ENCODE data around the gene KCNQ1. TPM values are rescaled to one million over a fixed set of nuclear protein-coding genes. Genes with fewer than 3 reads are reported as not detected.
A peak's percentile ranks its signal among the peaks of the same experiment; 100 is the strongest.

The KCNQ1 gene
- total RNA-seq, 2 experiments from 2014 or later = 8.7 to 9.5 TPM

GRCh38 chr11:2534134-2534956 is 89.5 kb downstream of the KCNQ1 start:
- CTCF ChIA-PET = interaction anchor here (0.7 to 8.4 kb wide), 22 partner anchors 17 to 557 kb away, joined by 3 to 412 read pairs (median 10); partner anchors contain the start of genes C11orf21, CDKN1C, KCNQ1 and PHLDA2
- Mint-ChIP-seq H3K27me3 (no peaks in the 10 kb centered on the region), H3K4me1 (ENCODE audit: low read depth) (peaks cover 19% of the 10 kb centered on the region), H3K9me3 (no peaks in the 10 kb centered on the region), H3K4me3 (no peak overlapping the region), H3K36me3 (ENCODE audit: low read depth) (no peaks in the 10 kb centered on the region), H3K27ac (no peak overlapping the region)
- intact Hi-C loops (cut with micrococcal nuclease) = no loop called here
- no peak for ATAC-seq
- no peak for TF ChIP-seq CTCF (IDR thresholded peaks at IDR 0.05)
- DNase-seq = peak; percentile 33
- POLR2A ChIA-PET = interaction anchor here (0.9 to 3.2 kb wide), 4 partner anchors 107 to 357 kb away, joined by 3 to 26 read pairs (median 8); no protein-coding TSS in a partner anchor

- no peak for ATAC-seq
- no peak overlapping the region for H3K27ac Mint-ChIP-seq
- H3K27me3 Mint-ChIP-seq = no peaks in the 10 kb centered on the region
- ChIA-PET POLR2A (interaction anchor here (0.9 kb wide), 1 partner anchor 353 kb away, joined by 3 read pairs; no protein-coding TSS in a partner anchor), CTCF (interaction anchor here (2.8 to 8.4 kb wide), 3 partner anchors 112 to 395 kb away, joined by 23 to 412 read pairs (median 182); partner anchors contain the start of genes CDKN1C and PHLDA2)
- no peak for DNase-seq
- peaks cover 19% of the 10 kb centered on the region for H3K4me1 Mint-ChIP-seq (ENCODE audit: low read depth)
- TF ChIP-seq CTCF (IDR thresholded peaks at IDR 0.05) = no peak
- intact Hi-C loops (cut with micrococcal nuclease) = no loop called here
- H3K36me3 Mint-ChIP-seq (ENCODE audit: low read depth) = no peaks in the 10 kb centered on the region
- H3K9me3 Mint-ChIP-seq = no peaks in the 10 kb centered on the region
- no peak overlapping the region for H3K4me3 Mint-ChIP-seq
These were observed 90.3 kb downstream of the KCNQ1 start for GRCh38 chr11:2534957-2535672.

GRCh38 chr11:2535673-2536439 is 91.0 kb downstream of the KCNQ1 start:
- ATAC-seq (no peak), DNase-seq (no peak)
- no peak for TF ChIP-seq CTCF (IDR thresholded peaks at IDR 0.05)
- H3K9me3 Mint-ChIP-seq = no peaks in the 10 kb centered on the region
- no peaks in the 10 kb centered on the region for H3K27me3 Mint-ChIP-seq
- H3K27ac Mint-ChIP-seq = no peak overlapping the region
- peaks cover 19% of the 10 kb centered on the region for H3K4me1 Mint-ChIP-seq (ENCODE audit: low read depth)
- CTCF ChIA-PET = interaction anchor here (8.0 to 8.4 kb wide), 2 partner anchors 113 to 354 kb away, joined by 182 to 412 read pairs; partner anchors contain the start of gene CDKN1C
- H3K36me3 Mint-ChIP-seq (ENCODE audit: low read depth) = no peaks in the 10 kb centered on the region
- POLR2A ChIA-PET = no interaction called here
- no peak overlapping the region for H3K4me3 Mint-ChIP-seq
- intact Hi-C loops (cut with micrococcal nuclease) = no loop called here

GRCh38 chr11:2536440-2536989 is 91.7 kb downstream of the KCNQ1 start:
- H3K9me3 Mint-ChIP-seq = no peaks in the 10 kb centered on the region
- intact Hi-C loops (cut with micrococcal nuclease) = no loop called here
- H3K27ac Mint-ChIP-seq = no peak overlapping the region
- ChIA-PET CTCF (interaction anchor here (8.0 to 8.4 kb wide), 2 partner anchors 113 to 353 kb away, joined by 182 to 412 read pairs; partner anchors contain the start of gene CDKN1C), POLR2A (no interaction called here)
- no peak overlapping the region for H3K4me3 Mint-ChIP-seq
- DNase-seq (no peak), ATAC-seq (no peak)
- H3K36me3 Mint-ChIP-seq (ENCODE audit: low read depth) = no peaks in the 10 kb centered on the region
- peaks cover 19% of the 10 kb centered on the region for H3K4me1 Mint-ChIP-seq (ENCODE audit: low read depth)
- no peak for TF ChIP-seq CTCF (IDR thresholded peaks at IDR 0.05)
- no peaks in the 10 kb centered on the region for H3K27me3 Mint-ChIP-seq

Data from activated CD8-positive, alpha-beta T cell treated with anti-CD3 and anti-CD28 coated beads for 36 hours (primary cell).